Aorta (tissue), 5 donors: Measurements from ENCODE around the gene AUTS2. TPM values are rescaled to one million over a fixed set of nuclear protein-coding genes. Genes with fewer than 3 reads are reported as not detected.

ENCODE experiments used
- ATAC-seq: fragments of 200-7000 bp; cut with Tn5 transposase; one replicate; pipeline ENCODE4 v1.9.1; 2022; ENCODE audit warnings: moderate library complexity; ENCODE audit not compliant: low FRiP score
- DNase-seq, 2 donors: peaks; one replicate each; pipeline ENCODE4 v3.0.0-alpha.2; 2020
- H3K27ac ChIP-seq, 2 donors: one replicate each; pipeline ENCODE4 v1.5.1; 2013; ENCODE audit warnings: low read length in 2 of 2, mild to moderate bottlenecking in 2 of 2, moderate library complexity in 2 of 2, control low read depth in 1 of 2, inconsistent platforms in 1 of 2, low read depth in 1 of 2
- H3K27me3 ChIP-seq, 2 donors: one replicate each; pipeline ENCODE4 v1.6.1; 2013; ENCODE audit warnings: control low read depth in 1 of 2, low read length in 1 of 2, mild to moderate bottlenecking in 1 of 2, moderate library complexity in 1 of 2; ENCODE audit not compliant: insufficient read depth in 2 of 2, control insufficient read depth in 1 of 2
- H3K36me3 ChIP-seq, 2 donors: one replicate each; pipeline ENCODE4 v1.6.1; 2013; ENCODE audit warnings: control low read depth in 1 of 2, low read length in 1 of 2, mild to moderate bottlenecking in 1 of 2; ENCODE audit not compliant: insufficient read depth in 2 of 2, control insufficient read depth in 1 of 2
- H3K4me1 ChIP-seq, 2 donors: one replicate each; pipeline ENCODE4 v1.6.1; 2013; ENCODE audit warnings: low read length in 2 of 2, control low read depth in 1 of 2, mild to moderate bottlenecking in 1 of 2, moderate library complexity in 1 of 2; ENCODE audit not compliant: insufficient read depth in 2 of 2, control insufficient read depth in 1 of 2
- H3K4me3 ChIP-seq, 2 donors: one replicate each; pipeline ENCODE4 v1.5.1; 2013; ENCODE audit warnings: low read length in 2 of 2, control low read depth in 1 of 2, mild to moderate bottlenecking in 1 of 2
- H3K9me3 ChIP-seq: one replicate; pipeline ENCODE4 v1.6.1; 2013; ENCODE audit warnings: mild to moderate bottlenecking, low read length; ENCODE audit not compliant: control insufficient read depth
- WGBS, 2 donors: extraction: QIAGEN DNeasy Blood & Tissue Kit; methylation state at CpG; one replicate each; pipeline ENCODE4 v1.1.7; 2013; 5-methylcytosine and 5-hydroxymethylcytosine counted together
- intact Hi-C, 2 donors: fragments of 100-400 bp; cut with DNase I; formaldehyde crosslinking; loops; one replicate each; pipeline versions ENCODE4 v1.14.2 to v1.15.0; 2022
- polyA plus RNA-seq, 2 donors: library from polyadenylated mRNA; stranded (reverse); fragments of 200-250 nt; gene quantifications; one replicate each; pipeline ENCODE4 v1.2.3, GENCODE V29; 2013
- total RNA-seq, 2 donors: library from RNA; stranded (reverse); fragmentation: NEBNext Ultra II Directional; extraction: Animal tissue kit (Norgen Biotek cat#: 25700); gene quantifications; one replicate each; pipeline ENCODE4 v1.2.1, GENCODE V29; 2021
- donor health status: healthy with polysubstance abuse.
- donor health status: Bipolar disorder and iron deficiency.
- donor health status: DM: no; HTN: no; CAD: no.
- donor health status: DM: no; HTN: no; CAD: no.
- donor health status: DM: yes; HTN: yes; CAD: no.

The AUTS2 gene
- total and polyA plus RNA-seq, 4 donors, result 3.9 to 102 (median 57.0) TPM

DNA sequence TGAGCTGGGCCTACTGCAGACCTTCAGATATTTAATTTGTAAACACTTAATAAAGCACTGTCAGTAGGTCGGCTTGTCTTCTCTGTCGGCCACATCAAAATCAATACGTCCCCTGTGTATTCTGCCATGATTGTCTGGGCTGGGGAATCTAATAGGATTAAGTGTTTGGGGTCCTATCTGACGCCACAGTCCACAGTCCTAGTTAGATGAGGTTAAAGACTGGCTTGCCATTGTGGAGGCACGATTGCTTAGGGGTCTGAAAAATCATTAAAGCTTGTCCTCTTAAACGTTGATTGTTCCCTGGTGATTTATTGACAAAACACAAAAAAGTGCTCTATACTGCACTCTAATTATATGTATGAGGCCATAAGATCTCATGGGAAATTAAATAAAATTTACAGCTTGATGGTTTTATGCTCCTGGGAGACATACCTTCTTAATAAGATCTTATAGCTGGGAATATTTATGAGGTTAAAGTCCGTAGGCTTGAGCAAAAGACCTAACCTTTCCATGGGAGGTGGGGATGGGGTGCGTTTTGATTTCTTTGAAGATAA, 883.4 kb downstream of the AUTS2 start:
- intact Hi-C loops, result no loop called here
- H3K9me3 ChIP-seq, result peaks cover 3% of the 10 kb centered on the region
- no peak overlapping the region for H3K27ac ChIP-seq
- H3K36me3 ChIP-seq, result no peaks in the 10 kb centered on the region
- DNase-seq (no peak), ATAC-seq (no peak)
- H3K4me1 ChIP-seq, result peaks cover 0 to 7% of the 10 kb centered on the region in 2 donors
- 85 to 91% methylated on average over 8 of the region's 8 CpGs for WGBS, 2 donors
- no peaks in the 10 kb centered on the region for H3K27me3 ChIP-seq
- H3K4me3 ChIP-seq, result no peak overlapping the region

DNA sequence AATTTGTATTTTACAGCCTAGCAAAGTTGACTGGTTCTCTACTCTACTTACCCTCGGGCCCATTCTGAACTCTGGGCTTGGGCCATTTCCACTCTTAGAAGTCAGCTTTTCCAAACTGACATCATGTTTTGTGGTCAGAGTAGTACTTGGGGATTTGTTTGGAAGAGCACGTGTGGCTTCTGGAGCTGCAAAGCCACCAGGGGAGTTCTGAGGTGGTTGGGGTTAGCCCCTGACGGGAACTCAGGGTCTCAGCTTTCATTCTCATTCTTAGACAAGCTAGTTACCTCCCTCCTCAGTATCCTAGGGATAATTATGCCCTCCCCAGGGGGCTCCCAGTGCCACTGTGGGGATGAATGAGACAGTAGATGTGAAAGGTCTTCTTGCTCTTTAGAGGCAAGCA, 886.0 kb downstream of the AUTS2 start:
- no peak overlapping the region for H3K27ac ChIP-seq
- no peaks in the 10 kb centered on the region for H3K36me3 ChIP-seq
- H3K4me1 ChIP-seq, result no peaks in the 10 kb centered on the region
- WGBS, 2 donors, result 80 to 85% methylated on average over 3 of the region's 3 CpGs
- H3K9me3 ChIP-seq, result peaks cover 3% of the 10 kb centered on the region
- intact Hi-C loops, result no loop called here
- no peak for DNase-seq
- no peaks in the 10 kb centered on the region for H3K27me3 ChIP-seq
- H3K4me3 ChIP-seq, result no peak overlapping the region
- ATAC-seq, result no peak

DNA sequence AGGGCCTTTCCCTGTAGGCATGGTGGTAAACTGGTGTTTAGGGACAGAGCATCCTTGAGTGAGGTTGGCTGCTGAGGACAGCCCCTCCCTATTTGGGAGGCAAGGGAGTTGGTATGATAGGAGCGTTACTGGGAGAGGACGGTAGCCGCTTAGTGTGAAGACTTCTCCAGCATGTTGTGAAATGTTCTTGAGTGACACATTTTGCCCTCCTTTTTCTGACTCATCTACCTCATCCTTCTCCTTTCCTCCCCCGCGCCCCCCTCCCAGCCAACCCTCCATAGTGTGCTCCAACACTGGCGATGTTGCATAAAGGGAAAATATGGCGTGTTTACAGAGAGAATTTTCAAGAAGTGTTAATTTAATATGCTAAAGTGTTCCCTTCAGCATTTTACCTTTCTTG, 888.7 kb downstream of the AUTS2 start:
- Histone ChIP-seq H3K4me3 (no peak overlapping the region), H3K36me3 (no peaks in the 10 kb centered on the region), H3K27me3 (no peaks in the 10 kb centered on the region), H3K27ac (no peak overlapping the region), H3K9me3 (peaks cover 3% of the 10 kb centered on the region), H3K4me1 (no peaks in the 10 kb centered on the region)
- no peak for DNase-seq
- WGBS, 2 donors, result 98 to 100% methylated on average over 6 to 7 of the region's 7 CpGs
- ATAC-seq, result no peak
- intact Hi-C loops, result no loop called here

DNA sequence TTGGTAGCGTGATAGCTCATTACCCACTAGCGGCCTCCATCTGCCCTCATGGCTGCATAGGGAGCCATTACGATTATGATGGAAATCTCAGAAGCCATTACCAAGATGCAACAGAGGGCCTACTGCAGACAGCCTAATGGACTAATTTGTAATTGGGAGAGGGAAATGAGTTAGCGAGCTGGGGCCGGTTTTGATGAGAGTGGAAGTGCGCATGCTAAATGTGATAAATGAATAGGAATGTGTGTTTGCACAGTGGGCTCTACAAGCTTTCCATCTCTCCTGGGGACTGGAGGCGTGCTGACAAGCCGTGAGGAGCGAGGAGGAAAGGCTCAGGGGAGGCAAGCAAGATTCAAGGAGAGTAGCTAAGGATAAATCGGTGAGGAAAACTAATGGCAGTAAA, 889.2 kb downstream of the AUTS2 start:
- Histone ChIP-seq H3K27ac (no peak overlapping the region), H3K36me3 (no peaks in the 10 kb centered on the region), H3K9me3 (peaks cover 3% of the 10 kb centered on the region), H3K4me3 (no peak overlapping the region), H3K4me1 (no peaks in the 10 kb centered on the region), H3K27me3 (no peaks in the 10 kb centered on the region)
- DNase-seq (no peak), ATAC-seq (no peak)
- intact Hi-C loops, result no loop called here
- 97 to 98% methylated on average over 10 of the region's 10 CpGs for WGBS, 2 donors

DNA sequence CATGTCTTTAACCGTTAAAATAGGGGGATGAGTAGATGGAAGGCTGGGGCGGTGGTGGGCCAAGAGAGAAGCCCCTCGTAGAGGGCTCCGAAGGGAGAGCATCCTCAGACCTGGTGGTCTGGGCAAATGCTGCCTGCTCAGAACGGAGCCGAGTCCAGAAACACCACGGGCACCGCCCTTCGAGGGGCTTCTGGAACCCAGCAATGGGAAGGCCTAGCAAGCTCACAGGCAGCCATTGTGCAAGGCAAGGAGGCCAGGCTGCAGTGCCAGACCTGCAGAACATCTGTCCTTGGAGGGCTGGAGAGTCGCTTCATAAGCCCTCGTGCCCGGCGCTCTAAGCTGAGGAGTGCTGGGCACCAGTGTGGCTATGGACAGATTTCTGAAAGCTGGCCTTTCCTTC, 889.6 kb downstream of the AUTS2 start:
- peaks cover 3% of the 10 kb centered on the region for H3K9me3 ChIP-seq
- DNase-seq (no peak), ATAC-seq (no peak)
- H3K27me3 ChIP-seq, result no peaks in the 10 kb centered on the region
- H3K4me3 ChIP-seq, result no peak overlapping the region
- WGBS, 2 donors, result 98% methylated on average over 13 of the region's 13 CpGs
- intact Hi-C loops, result no loop called here
- H3K4me1 ChIP-seq, result no peaks in the 10 kb centered on the region
- no peaks in the 10 kb centered on the region for H3K36me3 ChIP-seq
- H3K27ac ChIP-seq, result no peak overlapping the region

DNA sequence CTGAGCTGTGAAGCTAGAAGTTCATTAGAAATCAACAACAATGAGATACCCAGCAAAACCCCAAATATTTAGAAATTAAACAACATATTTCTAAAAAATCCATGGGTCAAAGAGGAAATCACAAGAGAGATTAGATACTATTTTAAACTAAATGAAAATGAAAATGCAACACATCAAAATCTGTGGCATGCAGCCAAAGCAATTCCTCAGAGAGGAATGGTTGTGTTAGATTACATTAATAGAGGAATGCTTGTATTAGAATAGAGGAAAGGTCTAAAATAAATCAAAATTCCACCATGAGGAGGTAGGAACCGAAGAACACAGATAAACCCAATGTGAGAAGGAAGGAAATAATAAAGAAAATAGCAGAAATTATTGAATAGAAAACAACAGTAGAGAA, 891.5 kb downstream of the AUTS2 start:
- DNase-seq (no peak), ATAC-seq (no peak)

DNA sequence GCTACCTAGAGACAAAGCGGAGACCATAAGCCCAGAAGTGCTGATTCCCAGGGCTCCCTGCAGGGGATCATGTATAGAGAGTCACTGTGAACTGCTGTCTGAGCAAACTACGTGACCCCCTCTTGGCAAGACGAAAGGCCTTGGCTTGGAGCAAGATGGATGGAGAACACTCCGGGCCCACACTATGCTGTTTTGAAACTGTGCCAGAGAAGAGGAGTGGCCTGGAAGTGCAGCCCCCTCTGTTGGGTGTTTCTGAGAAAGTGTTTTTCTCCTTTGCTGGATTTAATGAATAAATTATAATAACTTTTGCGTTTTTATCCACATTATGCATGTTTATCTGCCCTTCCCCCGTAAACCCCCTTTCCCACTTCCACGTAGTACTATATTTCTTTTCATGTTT, 894.4 kb downstream of the AUTS2 start:
- no peaks in the 10 kb centered on the region for H3K4me1 ChIP-seq
- DNase-seq, result no peak
- no peak for ATAC-seq
- intact Hi-C loops, result no loop called here
- no peak overlapping the region for H3K4me3 ChIP-seq
- no peaks in the 10 kb centered on the region for H3K9me3 ChIP-seq
- 61 to 66% methylated on average over 7 of the region's 7 CpGs for WGBS, 2 donors
- H3K27me3 ChIP-seq, result no peaks in the 10 kb centered on the region
- H3K36me3 ChIP-seq, result no peaks in the 10 kb centered on the region
- no peak overlapping the region for H3K27ac ChIP-seq

More for the DNA sequence above, 891.5 kb downstream of the AUTS2 start:
- Histone ChIP-seq H3K36me3 (no peaks in the 10 kb centered on the region), H3K4me3 (no peak overlapping the region), H3K27ac (no peak overlapping the region), H3K27me3 (no peaks in the 10 kb centered on the region), H3K9me3 (no peaks in the 10 kb centered on the region), H3K4me1 (no peaks in the 10 kb centered on the region)
- intact Hi-C loops, result no loop called here
- 0 to 1% methylated on average over 1 of the region's 1 CpG for WGBS, 2 donors

DNA sequence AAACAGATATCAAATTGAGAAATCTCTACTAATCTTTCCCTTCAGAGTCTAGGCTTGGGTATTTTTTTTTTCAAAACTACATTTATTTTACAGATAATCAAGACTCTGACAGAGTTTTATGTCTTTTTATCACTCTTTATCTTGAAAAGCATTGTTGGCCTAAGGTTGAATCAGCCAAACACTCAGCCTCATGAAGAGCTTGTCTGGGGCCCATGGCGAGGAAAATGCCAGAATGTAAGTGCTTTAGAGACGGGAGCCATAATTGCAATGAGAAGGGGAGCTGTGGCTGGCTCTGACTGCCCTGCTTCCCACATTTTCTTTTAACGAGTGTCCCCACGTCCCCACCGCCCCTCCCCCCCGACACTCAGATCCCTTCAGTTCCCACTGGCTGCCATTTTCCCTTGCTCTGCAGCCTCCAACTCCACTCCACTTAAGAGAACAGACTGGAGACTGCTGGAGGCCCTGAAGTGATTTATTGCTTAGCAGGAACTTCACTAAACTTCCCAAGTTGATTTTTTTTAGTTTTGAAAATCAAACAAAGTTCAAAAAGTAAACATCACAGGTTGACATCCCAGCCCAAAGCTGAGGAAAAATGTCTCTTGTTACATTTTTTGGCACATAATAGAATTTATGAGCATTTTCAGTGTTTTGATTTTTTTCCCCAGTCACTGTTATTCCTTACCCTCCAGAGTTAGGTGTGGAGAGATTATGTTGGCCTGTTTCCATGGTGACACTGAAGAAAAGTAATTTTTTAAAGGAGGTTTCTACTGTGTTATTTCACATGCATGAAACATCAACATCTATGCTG, 896.2 kb downstream of the AUTS2 start:
- intact Hi-C loops, result no loop called here
- 40 to 47% methylated on average over 6 of the region's 6 CpGs for WGBS, 2 donors
- H3K4me3 ChIP-seq, result no peak overlapping the region
- no peaks in the 10 kb centered on the region for H3K9me3 ChIP-seq
- H3K27me3 ChIP-seq, result no peaks in the 10 kb centered on the region
- no peaks in the 10 kb centered on the region for H3K4me1 ChIP-seq
- no peak for DNase-seq
- H3K27ac ChIP-seq, result no peak overlapping the region
- no peaks in the 10 kb centered on the region for H3K36me3 ChIP-seq
- no peak for ATAC-seq

DNA sequence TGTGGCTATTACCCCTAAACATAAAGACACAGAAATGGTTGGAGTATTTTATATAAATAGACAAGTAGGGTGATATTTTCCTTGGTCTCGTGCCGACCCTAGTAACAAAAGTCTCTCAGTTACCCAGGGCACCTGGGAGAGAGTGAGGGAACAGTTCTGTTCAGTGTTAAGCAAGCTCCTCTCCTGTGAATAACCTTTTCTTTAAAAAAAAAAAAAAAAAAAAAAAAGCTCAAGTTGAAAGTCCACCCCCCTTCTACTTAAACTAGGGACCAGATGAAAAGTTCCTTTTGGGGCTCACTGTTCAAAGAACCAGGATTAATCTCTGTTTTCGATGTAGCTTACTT, 896.7 kb downstream of the AUTS2 start:
- no peak for ATAC-seq
- no peaks in the 10 kb centered on the region for H3K4me1 ChIP-seq
- 42 to 47% methylated on average over 3 of the region's 3 CpGs for WGBS, 2 donors
- no peaks in the 10 kb centered on the region for H3K9me3 ChIP-seq
- H3K36me3 ChIP-seq, result no peaks in the 10 kb centered on the region
- H3K4me3 ChIP-seq, result no peak overlapping the region
- intact Hi-C loops, result no loop called here
- no peaks in the 10 kb centered on the region for H3K27me3 ChIP-seq
- no peak overlapping the region for H3K27ac ChIP-seq
- no peak for DNase-seq
